ENCODE measurements around the gene GMPPA.

GMPPA gene

GRCh38 chr2:219543596-219544358 lies 45.1 kb downstream of the GMPPA start, which contains the start of the genes CHPF and TMEM198:
CHPF (minus strand) TSS chr2:219543809; CDS start chr2:219543538, 271 bp downstream.
TMEM198 (plus strand) TSS chr2:219544028; CDS start chr2:219544728, 700 bp downstream.
- peak; percentile 99 for DNase-seq (ENCODE audit: extremely low spot score)
- ChIA-PET CTCF (interaction anchor here (1.0 to 8.1 kb wide), 13 partner anchors 10 to 156 kb away, joined by 3 to 153 read pairs (median 6); partner anchors contain the start of gene DNPEP), POLR2A (interaction anchor here (1.0 kb wide), 1 partner anchor 54 kb away, joined by 3 read pairs; no protein-coding TSS in a partner anchor)
- TF ChIP-seq, protein P1, sequence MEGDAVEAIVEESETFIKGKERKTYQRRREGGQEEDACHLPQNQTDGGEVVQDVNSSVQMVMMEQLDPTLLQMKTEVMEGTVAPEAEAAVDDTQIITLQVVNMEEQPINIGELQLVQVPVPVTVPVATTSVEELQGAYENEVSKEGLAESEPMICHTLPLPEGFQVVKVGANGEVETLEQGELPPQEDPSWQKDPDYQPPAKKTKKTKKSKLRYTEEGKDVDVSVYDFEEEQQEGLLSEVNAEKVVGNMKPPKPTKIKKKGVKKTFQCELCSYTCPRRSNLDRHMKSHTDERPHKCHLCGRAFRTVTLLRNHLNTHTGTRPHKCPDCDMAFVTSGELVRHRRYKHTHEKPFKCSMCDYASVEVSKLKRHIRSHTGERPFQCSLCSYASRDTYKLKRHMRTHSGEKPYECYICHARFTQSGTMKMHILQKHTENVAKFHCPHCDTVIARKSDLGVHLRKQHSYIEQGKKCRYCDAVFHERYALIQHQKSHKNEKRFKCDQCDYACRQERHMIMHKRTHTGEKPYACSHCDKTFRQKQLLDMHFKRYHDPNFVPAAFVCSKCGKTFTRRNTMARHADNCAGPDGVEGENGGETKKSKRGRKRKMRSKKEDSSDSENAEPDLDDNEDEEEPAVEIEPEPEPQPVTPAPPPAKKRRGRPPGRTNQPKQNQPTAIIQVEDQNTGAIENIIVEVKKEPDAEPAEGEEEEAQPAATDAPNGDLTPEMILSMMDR (IDR thresholded peaks at IDR 0.05; ENCODE audit: control extremely low read depth, extremely low read depth, low read depth, missing control alignments) = no peak

DNA sequence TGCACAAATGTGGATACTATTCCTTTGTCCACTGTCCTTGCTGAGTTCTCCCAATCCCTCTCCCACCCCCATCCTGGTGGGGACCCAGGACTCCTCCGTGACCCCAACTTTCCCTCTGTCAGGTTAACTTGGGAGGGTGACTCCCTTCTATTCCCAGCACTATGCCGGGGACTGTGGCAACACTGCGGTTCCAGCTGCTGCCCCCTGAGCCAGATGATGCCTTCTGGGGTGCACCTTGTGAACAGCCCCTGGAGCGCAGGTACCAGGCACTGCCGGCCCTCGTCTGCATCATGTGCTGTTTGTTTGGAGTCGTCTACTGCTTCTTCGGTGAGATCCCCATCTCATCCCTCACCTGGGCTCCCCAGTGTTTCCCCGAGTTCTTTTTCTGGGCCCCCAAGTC lies 45.9 kb downstream of the GMPPA start:
- ChIA-PET POLR2A (no interaction called here), CTCF (interaction anchor here (1.0 to 8.1 kb wide), 8 partner anchors 10 to 146 kb away, joined by 3 to 153 read pairs (median 64); no protein-coding TSS in a partner anchor)
- no peak for DNase-seq (ENCODE audit: extremely low spot score)
- TF ChIP-seq, protein P1 (IDR thresholded peaks at IDR 0.05; ENCODE audit: control extremely low read depth, extremely low read depth, low read depth, missing control alignments) = no peak

DNA sequence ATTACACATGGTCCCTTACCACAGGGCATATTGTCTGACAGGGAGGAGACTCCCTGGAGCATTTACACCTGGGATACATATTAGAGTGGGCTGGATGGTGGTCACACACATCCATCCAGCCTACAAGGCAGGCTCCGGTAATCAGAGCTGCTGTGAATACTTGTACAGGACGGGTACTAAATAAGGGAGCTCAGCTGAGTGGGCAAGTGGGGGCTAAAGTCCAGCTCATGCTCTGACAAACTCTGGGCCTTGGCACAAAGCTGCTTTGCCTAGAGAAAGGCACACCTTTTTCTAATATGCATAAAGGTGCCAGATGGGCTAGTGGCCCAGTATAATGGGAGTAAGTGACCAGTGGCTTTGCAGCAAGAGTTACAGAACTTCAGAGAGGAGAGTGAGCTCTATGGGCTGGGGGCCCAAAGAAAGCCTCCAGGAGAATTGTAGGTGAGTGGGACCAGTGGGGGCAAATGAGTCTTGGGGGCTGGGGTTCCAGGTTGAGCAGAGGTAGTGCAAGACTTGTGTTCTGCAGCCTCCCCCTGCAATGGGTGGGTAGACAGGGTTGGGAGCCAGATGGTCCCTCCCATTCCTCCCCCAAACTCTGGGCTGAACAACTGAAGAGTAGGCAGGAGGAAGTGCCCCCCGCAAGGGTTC lies 46.7 kb downstream of the GMPPA start:
- no peak for DNase-seq (ENCODE audit: extremely low spot score)
- TF ChIP-seq, protein P1 (IDR thresholded peaks at IDR 0.05; ENCODE audit: control extremely low read depth, extremely low read depth, low read depth, missing control alignments) = no peak
- ChIA-PET POLR2A (no interaction called here), CTCF (interaction anchor here (1.0 to 8.1 kb wide), 5 partner anchors 9 to 99 kb away, joined by 3 to 153 read pairs (median 66); a partner anchor contains a TSS)

- TF ChIP-seq, protein P1 (IDR thresholded peaks at IDR 0.05; ENCODE audit: control extremely low read depth, extremely low read depth, low read depth, missing control alignments) = no peak
- DNase-seq (ENCODE audit: extremely low spot score) = no peak
- POLR2A ChIA-PET = no interaction called here
- CTCF ChIA-PET = interaction anchor here (1.0 to 8.1 kb wide), 4 partner anchors 16 to 98 kb away, joined by 3 to 153 read pairs (median 91); a partner anchor contains a TSS
Measured at GRCh38 chr2:219545943-219546352, 47.3 kb downstream of the GMPPA start.

GRCh38 chr2:219547621-219548020 lies 48.9 kb downstream of the GMPPA start:
- ChIA-PET POLR2A (no interaction called here), CTCF (interaction anchor here (1.0 to 2.7 kb wide), 2 partner anchors 12 to 88 kb away, joined by 3 to 18 read pairs; no protein-coding TSS in a partner anchor)
- TF ChIP-seq, protein P1 (IDR thresholded peaks at IDR 0.05; ENCODE audit: control extremely low read depth, extremely low read depth, low read depth, missing control alignments) = no peak

GRCh38 chr2:219548990-219549389 lies 50.3 kb downstream of the GMPPA start:
- POLR2A ChIA-PET = no interaction called here
- TF ChIP-seq, protein P1 (IDR thresholded peaks at IDR 0.05; ENCODE audit: control extremely low read depth, extremely low read depth, low read depth, missing control alignments) = no peak
- CTCF ChIA-PET = interaction anchor here (0.7 to 2.7 kb wide), 8 partner anchors 8 to 94 kb away, joined by 3 to 18 read pairs (median 4); no protein-coding TSS in a partner anchor
- no peak for DNase-seq (ENCODE audit: extremely low spot score)

More at GRCh38 chr2:219547621-219548020, 48.9 kb downstream of the GMPPA start:
- no peak for DNase-seq (ENCODE audit: extremely low spot score)

All from GM10248 (cell line).